Spleen (tissue), 7 donors: ENCODE results near the gene RAB5B.
A peak's percentile ranks its signal among the peaks of the same experiment; 100 is the strongest.
"Not testable (repeated sequence)": the region's sequence is repeated elsewhere in the genome, so short reads cannot be mapped to it uniquely, and the experiment has no call there.

Experiments used
- CTCF ChIP-seq, 11 experiments: fragments of 200-600 bp in 7 of 11; fragments of 450-650 bp in 4 of 11; sonication (generic) in 4 of 11; IDR thresholded peaks in 8 of 11; conservative IDR thresholded peaks in 3 of 11; 1 replicate in 7 of 11; 2 replicates in 4 of 11; pipeline versions ENCODE4 v1.4.0 to v1.8.0; 2016 to 2021; ENCODE audit warnings: antibody characterized with exemption in 11 of 11, inconsistent platforms in 4 of 11, mild to moderate bottlenecking in 1 of 11
- POLR2A ChIP-seq, 3 donors: fragments of 450-650 bp; IDR thresholded peaks; one replicate each; pipeline ENCODE4 v1.5.1; 2017; ENCODE audit warnings: antibody characterized with exemption in 3 of 3, mild to moderate bottlenecking in 1 of 3
- POLR2AphosphoS5 ChIP-seq, 3 donors: sonication (generic); formaldehyde crosslinking; IDR thresholded peaks; one replicate each; pipeline ENCODE4 v1.5.1; 2017; ENCODE audit warnings: antibody characterized with exemption in 3 of 3
- donor health status: DM: no; HTN: no; CAD: no; lungs with moderate emphysema.
- donor health status: DM: no; HTN: no; CAD: no.
- donor health status: DM: no; HTN: no; CAD: no.

GRCh38 chr12:55999999-56000540 lies 26.2 kb downstream of the RAB5B start:
- not testable (repeated sequence) for TF ChIP-seq POLR2A (IDR thresholded peaks at IDR 0.05); CTCF (IDR thresholded peaks at IDR 0.05 in 8 of 11, conservative IDR thresholded peaks at IDR 0.05 in 3 of 11)
- peak in 1 of 3 donors; percentile 14 for TF ChIP-seq POLR2AphosphoS5 (IDR thresholded peaks at IDR 0.05)
